NK-92 (cell line): ENCODE measurements around the gene CAMK2G.
"Not testable (repeated sequence)": the region's sequence is repeated elsewhere in the genome, so short reads cannot be mapped to it uniquely, and the experiment has no call there.

Source experiments
- DNase-seq: peaks from one replicate; lab custom pipeline; 2025; ENCODE audit not compliant: unreplicated experiment; lab: John Stamatoyannopoulos, UW

The CAMK2G gene

GRCh38 chr10:73905256-73906020 is 31.1 kb upstream of the CAMK2G start:
- no peak for DNase-seq

- DNase-seq, result no peak
Observed at GRCh38 chr10:73902351-73902750, 28.0 kb upstream of the CAMK2G start.

- no peak for DNase-seq
Observed at GRCh38 chr10:73901261-73901660, 26.9 kb upstream of the CAMK2G start.

GRCh38 chr10:73900064-73900463 is 25.7 kb upstream of the CAMK2G start:
- no peak for DNase-seq

- no peak for DNase-seq
Observed at GRCh38 chr10:73899423-73899822, 25.1 kb upstream of the CAMK2G start.

- no peak for DNase-seq
Observed at GRCh38 chr10:73898730-73899410, 24.5 kb upstream of the CAMK2G start.

- no peak for DNase-seq
Observed at GRCh38 chr10:73897693-73898092, 23.3 kb upstream of the CAMK2G start.

- DNase-seq, result not testable (repeated sequence)
Observed at GRCh38 chr10:73895381-73895780, 21.0 kb upstream of the CAMK2G start.

GRCh38 chr10:73894245-73894971 is 20.1 kb upstream of the CAMK2G start:
- DNase-seq, result no peak

- no peak for DNase-seq
Observed at GRCh38 chr10:73893426-73893825, 19.1 kb upstream of the CAMK2G start.

GRCh38 chr10:73892310-73893030 is 18.1 kb upstream of the CAMK2G start:
- DNase-seq, result no peak

- DNase-seq, result no peak
Observed at GRCh38 chr10:73891540-73891939, 17.2 kb upstream of the CAMK2G start.

- DNase-seq, result not testable (repeated sequence)
Observed at GRCh38 chr10:73890830-73891229, 16.5 kb upstream of the CAMK2G start.

- DNase-seq, result no peak
Observed at GRCh38 chr10:73890261-73890660, 15.9 kb upstream of the CAMK2G start.

- not testable (repeated sequence) for DNase-seq
Observed at GRCh38 chr10:73889416-73889815, 15.1 kb upstream of the CAMK2G start.

- DNase-seq, result no peak
Observed at GRCh38 chr10:73889014-73889413, 14.7 kb upstream of the CAMK2G start.

- DNase-seq, result no peak
Observed at GRCh38 chr10:73888514-73888913, 14.2 kb upstream of the CAMK2G start.

- DNase-seq, result no peak
Observed at GRCh38 chr10:73887294-73888039, 13.1 kb upstream of the CAMK2G start.

GRCh38 chr10:73886661-73887293 is 12.4 kb upstream of the CAMK2G start:
- no peak for DNase-seq

GRCh38 chr10:73886085-73886529 is 11.8 kb upstream of the CAMK2G start:
- no peak for DNase-seq
